Forelimb muscle (tissue), 1 donor: Measurements from ENCODE around the gene CST8. TPM values are rescaled to one million over a fixed set of nuclear protein-coding genes. Genes with fewer than 3 reads are reported as not detected.
"Not testable (repeated sequence)": the region's sequence is repeated elsewhere in the genome, so short reads cannot be mapped to it uniquely, and the experiment has no call there.

Experiments
- DNase-seq: peaks from one replicate; pipeline ENCODE4 v3.0.0-alpha.2; 2013; ENCODE audit warnings: low read depth
- polyA plus RNA-seq: library from polyadenylated mRNA; unstranded; fragments of 120-200 nt; gene quantifications from one replicate; pipeline ENCODE4 v1.2.1, GENCODE V29; 2013; ENCODE audit not compliant: insufficient read length

The CST8 gene
- polyA plus RNA-seq, result not detected

DNA sequence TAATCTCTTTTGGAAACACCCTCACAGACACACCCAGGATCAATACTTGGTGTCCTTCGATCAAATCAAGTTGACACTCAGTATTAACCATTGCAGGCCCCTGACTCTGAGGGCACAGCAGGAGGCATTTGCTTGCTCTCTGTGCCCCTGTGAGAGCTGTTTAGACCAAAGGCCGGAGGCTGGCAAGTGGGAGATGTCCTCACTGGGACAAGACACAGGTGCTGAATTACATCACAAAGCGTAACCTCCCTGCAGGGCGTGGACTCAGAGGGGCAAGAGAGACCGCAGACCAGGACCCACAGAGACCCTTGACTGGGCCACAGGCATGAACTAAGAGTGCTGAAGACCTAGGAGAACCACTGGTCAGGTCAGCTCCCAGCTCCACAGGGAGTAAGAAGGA is at the start of gene CST8:
Gene CST8 (plus strand): TSS at position 301 of the 400 bp plus-strand sequence. CDS start 551 bp downstream, outside the sequence.
- DNase-seq, result no peak

- peak; percentile 67 for DNase-seq
Measured at GRCh38 chr20:23441850-23442313, 49.0 kb upstream of the CST8 start.

- DNase-seq, result no peak
Measured at GRCh38 chr20:23442436-23442835, 48.5 kb upstream of the CST8 start.

GRCh38 chr20:23444859-23445258 is 46.1 kb upstream of the CST8 start:
- no peak for DNase-seq

GRCh38 chr20:23445596-23446217 is 45.2 kb upstream of the CST8 start:
- DNase-seq, result no peak

- no peak for DNase-seq
Measured at GRCh38 chr20:23446505-23446904, 44.4 kb upstream of the CST8 start.

DNA sequence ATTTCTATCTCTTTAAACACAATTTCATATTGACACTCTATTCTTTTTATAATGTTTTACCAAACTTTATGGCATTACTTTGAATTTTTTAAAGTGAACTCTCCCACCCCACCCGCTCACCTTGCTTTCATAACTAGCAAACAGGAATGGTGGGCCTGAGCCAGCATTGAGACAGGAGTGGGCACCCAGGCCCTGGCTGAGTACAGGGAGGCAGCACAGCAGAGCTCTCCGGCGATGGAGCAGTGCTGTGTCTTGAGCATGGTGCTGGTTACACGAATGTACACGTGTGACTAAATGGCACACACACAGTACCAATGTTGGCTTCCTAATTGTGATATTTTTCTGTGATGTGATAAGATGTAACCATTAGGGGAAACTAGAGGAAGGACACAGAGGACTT is 42.8 kb upstream of the CST8 start:
- no peak for DNase-seq

DNA sequence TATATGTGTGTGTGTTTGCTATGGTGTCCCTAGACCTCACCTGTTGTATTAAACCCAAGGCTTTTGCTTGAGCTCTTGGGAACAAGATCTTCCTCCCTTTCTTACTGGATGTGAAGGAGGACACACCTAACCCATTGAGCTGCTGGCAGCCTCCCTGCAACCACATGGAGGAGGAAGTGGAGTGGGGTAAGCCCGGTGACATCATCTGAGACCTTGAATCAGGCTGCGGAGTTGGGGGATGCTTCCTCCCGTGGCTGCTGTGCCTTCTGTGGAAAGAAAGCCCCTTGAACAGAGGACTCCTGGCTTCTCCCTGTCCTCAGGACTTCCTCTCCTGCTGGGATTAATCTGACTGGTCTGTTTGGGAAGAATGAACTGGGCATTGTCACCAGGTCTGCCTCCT is 41.5 kb upstream of the CST8 start:
- no peak for DNase-seq

GRCh38 chr20:23450877-23451276 is 40.0 kb upstream of the CST8 start:
- DNase-seq, result no peak

DNA sequence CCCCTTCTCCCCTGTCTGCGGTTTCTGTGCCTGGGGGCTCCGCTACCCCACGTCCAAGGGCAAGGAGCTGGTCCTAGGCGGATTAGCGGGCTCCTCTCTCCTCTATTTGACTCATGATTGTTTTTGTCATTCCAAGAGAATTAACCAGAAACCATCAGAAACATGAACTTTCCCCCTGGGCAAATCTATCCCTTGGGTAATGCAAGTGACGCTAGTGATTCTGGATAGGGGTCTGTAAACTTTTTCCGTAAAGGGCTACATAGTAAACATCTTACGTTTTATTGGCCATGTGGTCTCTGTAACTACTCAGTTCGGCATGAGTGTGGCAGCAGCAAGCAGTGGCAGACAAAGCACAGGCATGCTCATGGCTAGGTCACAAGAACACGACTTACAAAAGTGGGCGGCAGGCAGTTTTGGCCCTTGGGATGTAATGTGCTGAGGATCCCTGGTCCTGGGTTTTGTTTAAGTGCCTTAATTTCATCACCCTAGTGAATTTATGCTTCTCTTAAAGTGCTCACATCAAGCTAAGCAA is 38.9 kb upstream of the CST8 start:
- DNase-seq, result no peak

DNA sequence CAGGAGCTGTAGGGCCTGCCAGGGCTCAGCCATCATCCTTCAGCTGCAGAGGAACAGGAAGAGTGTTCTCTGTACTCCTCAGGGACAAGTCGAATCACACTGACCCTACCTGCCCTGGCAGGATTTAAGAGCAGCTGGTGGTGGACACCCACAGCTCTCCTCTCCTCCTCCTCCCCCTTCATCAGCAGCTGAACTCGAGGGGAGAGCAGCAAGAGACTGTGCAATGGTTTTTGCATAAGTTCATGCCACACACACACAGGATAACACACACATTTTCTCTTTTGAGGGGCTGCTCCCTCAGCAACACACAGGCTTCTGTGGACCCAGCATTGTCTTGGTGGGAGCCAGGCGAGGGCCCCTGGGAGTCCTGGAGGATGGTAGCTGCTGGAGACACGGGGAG is 38.1 kb upstream of the CST8 start, which contains the start of gene CST11:
Gene CST11 (minus strand): TSS at position 101 of the 400 bp plus-strand sequence. CDS start 65 bp downstream, at position 36.
- no peak for DNase-seq

GRCh38 chr20:23453549-23454543 is 37.1 kb upstream of the CST8 start:
- DNase-seq, result no peak

- DNase-seq, result no peak
Measured at GRCh38 chr20:23454816-23455215, 36.1 kb upstream of the CST8 start.

DNA sequence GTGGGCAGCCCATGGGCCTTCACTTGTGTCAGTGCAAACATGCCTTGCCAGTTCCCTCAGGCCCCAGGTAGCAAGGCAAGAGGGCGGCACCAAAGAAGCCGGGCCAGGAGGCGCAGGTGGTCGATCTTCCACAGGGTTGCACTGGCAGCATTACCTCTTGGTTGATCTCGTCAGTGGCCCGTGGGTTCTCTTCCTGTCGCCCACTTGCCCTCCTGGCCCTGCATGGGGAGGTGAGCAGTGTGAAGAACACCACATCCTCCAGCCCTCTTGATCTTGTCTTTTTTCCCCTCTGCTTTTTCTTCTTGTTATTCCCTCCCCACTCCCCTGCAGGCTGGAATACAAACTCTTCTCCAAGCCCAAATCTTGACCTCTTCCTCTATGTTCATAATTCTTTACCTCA is 35.3 kb upstream of the CST8 start:
- DNase-seq, result no peak

- no peak for DNase-seq
Measured at GRCh38 chr20:23456409-23456808, 34.5 kb upstream of the CST8 start.

- no peak for DNase-seq
Measured at GRCh38 chr20:23456873-23457272, 34.0 kb upstream of the CST8 start.

DNA sequence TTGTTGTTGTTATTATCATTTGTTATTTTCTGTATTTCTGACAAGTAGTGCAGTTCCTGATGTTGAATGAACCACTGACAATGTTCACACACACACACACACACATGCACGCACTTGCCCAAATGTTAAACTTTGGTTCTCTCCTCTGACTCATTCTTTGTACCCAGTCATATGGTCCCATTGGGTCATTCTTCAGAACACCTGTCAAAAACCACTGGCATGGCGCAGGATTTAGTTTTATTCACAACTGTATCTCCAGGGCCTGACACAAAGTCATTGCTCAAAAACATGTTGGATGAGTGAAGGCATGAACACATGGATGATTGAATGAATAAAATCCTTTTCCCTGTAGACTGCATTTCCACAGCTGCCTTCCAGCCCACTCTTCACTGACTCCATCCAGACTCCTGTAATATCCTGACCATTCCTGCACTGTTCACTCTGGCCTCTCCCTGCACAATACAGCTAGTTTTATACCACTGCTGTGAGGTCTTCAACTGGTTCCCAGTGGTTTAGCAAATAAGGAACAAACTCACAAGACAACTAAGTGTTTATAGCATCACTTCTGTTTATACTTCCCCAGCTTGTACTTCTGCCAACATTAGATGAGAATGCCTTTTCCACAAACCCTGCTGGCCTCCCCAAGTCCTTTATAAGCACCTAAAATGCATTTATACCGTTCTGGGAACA is 31.3 kb upstream of the CST8 start:
- DNase-seq, result peak; percentile 25

DNA sequence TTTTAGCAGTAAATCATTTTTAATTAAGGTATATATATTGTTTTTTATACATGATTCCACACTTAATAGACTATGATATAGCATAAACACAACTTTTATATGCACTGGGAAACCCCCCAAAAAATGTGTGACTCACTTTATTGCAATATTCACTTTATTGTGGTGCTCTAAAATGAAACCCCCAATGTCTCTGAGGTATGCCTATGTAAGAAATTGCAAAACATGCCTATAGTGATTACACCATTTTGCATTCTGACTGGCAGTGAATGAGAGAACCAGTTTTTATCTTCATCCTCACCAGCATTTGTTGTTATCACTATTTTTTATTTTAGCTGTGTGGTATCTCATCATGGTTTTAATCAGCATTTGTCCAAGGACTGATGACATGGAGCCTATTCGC is 29.7 kb upstream of the CST8 start:
- DNase-seq, result no peak

DNA sequence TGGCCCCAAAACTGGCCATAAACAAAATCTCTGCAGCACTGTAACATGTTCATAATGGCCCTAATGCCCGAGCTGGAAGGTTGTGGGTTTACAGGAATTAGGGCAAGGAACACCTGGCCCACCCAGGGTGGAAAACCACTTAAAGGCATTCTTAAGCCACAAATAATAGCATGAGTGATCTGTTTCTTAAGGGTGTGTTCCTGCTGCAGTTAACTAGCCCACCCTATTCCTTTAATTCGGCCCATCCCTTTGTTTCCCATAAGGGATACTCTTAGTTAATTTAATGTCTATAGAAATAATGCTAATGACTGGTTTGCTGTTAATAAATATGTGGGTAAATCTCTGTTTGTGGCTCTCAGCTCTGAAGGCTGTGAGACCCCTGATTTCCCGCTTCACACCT is 24.0 kb upstream of the CST8 start:
- DNase-seq, result not testable (repeated sequence)

DNA sequence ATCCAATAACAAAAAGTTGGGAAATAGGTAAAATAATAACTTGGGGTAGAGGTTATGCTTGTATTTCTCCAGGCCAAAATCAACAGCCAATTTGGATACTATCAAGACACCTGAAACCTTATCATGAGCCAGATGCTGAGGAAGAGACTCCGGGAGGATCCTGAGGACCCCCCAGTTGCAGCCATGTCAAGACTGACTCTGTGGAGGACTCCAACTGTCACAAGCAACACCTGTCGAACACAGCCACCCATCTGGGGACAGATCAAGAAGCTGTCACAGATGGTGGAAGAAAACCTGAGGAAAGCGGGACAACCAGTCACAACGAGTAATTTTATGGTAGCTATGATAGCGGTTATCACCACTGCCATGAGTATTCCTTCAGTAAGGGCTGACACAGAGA is 18.6 kb upstream of the CST8 start:
- not testable (repeated sequence) for DNase-seq

DNA sequence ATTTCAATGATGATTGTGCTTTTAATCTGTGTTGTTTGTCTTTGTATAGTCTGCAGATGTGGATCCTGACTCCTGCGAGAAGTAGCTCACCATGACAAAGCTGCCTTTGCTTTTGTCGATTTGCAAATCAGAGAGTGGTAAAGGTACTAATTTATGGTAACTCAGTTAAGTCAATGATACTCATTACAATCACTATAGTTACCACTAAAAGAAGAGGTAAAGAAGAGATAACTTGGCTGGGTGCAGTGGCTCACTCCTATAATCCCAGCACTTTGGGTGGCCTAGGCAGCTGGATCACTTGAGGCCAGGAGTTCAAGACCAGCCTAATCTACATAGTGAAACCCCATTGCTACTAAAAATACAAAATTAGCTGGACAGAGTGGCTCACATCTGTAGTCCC is 17.6 kb upstream of the CST8 start:
- DNase-seq, result not testable (repeated sequence)

GRCh38 chr20:23475395-23475794 is 15.5 kb upstream of the CST8 start:
- DNase-seq, result no peak
